HG03135 (cell line): ENCODE data around the gene BEGAIN.

ENCODE experiments used
- ATAC-seq: cut with Tn5 transposase; IDR thresholded peaks from one replicate; pipeline ENCODE4 v1.9.1; 2021; ENCODE audit warnings: mild to moderate bottlenecking, moderate library complexity; ENCODE audit not compliant: unreplicated experiment

The BEGAIN gene

DNA sequence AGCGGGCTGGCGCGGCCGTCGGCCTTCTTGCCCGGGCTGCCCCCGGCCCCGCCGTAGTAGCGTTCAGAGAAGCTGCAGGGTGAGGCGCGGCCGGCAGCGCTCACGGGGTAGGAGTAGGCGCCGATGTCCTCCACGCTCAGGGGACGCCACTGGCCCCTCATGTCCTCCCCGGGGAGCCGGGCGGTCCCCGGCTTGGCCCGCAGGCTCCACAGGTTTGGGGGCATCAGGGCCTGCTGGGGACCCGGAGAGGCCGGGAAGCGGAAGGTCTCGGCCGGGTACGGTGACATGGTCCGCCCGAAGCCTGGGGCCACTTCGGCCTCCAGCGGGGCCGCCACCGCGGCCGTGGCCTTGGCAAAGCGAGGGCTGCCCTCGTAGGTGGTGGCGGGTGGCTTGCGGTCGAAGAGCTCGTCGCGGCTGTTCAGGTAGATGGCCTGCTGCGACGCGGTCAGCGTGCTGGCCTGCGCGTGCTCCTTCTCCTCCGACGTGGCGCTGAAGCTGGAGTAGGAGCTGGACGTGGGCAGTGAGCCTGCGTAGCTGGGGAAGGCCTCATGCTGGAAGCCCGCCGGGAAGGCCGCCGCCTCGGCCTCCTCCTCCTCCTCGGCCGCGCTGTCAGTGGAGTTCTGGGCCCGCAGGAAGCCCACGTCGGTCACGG, 48.7 kb downstream of the BEGAIN start:
- ATAC-seq, result no peak

DNA sequence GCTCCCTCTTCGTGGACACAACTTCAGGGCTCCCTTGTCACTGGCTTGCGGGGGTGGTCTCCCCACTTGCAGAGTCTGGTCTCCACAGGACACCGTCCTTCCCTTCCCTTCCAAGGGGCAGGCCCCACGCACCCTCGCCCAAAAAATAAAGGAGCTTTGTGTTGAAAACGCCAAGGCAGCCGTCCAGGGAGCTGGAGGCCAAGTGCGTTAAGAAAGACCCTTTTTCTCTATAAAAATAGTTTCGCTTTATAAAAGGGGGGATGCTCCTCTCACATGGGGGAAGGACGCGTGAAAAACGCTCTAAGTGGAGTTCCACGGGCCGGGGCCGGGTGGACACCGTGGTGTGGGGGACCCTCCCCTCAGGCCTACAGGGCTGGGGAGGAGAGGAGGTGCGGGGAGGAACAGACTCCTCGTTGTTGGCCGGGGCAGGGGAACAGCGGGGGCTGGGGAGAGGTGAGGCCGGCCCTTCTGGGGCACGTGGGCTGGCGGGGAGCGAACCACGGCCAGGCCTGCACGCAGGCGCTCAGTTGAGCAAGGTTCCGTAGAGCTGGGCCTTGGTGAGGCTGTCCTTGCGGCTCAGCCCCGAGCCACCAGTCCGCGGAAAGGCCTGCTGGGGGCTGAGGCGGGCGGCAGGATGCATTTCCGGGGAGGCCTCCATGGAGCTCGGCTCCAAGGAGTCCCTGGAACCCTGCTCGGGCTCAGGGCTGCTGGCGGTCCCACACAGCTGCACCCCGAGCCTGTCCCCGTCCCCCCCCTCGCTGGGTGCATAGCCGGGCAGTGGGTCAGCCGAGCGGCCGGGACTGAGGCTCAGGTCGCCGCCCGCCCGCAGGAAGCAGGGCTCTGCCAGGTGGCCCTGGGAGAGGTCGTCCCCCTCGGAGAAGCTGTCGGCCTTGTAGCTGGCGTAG, 49.5 kb downstream of the BEGAIN start:
- no peak for ATAC-seq

DNA sequence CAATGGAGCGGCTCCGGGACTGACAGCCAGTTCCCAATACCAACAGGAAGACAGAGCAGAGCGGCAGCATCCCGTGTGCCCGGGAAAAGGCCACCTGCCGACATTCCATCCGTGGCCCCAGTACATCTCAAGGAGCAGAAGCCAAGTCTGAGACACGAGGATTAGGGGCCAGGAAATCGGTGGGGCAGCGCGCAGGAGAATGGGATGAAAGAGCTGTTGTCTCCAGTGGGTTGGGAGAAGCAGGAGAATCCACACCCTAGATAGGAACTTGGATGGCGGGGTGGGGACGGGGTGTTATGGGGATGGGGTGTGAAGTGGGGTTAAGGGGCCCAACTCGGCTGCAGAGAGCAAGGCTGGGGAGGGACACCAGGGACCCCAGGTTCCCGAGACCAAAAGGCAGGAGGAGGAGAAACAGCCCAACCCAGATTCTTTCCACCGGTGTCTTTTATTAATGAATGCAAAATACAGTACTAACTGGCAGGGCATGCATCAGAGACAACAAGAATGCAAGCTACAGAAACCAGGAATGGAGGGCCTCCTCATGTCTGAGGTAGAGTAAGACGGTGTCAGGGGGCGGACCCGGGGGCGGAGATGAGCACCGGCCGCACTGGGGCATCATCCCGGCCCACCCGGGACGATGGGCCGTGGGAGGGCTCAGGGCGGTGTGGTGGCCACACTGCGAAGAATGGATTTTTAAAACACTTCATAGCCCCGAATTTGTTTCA, 50.3 kb downstream of the BEGAIN start:
- no peak for ATAC-seq

DNA sequence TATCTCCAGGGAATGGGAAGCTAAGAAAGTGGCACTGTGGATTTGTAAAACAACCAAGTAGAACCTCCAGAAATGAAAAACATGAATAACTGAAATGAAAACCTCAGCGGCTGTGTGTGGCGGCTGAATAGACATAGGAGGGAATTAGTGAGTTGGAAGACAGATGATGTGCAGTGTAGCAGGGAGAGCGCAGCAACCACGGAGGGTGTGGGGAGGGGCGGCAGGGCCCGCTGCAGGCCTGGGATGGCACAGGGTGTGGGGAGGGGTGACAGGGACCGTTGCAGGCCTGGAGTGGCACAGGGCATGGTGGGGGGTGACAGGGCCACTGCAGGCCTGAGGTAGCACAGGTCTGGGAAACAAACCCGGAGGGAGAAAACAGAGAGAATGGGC, 51.1 kb downstream of the BEGAIN start:
- no peak for ATAC-seq

DNA sequence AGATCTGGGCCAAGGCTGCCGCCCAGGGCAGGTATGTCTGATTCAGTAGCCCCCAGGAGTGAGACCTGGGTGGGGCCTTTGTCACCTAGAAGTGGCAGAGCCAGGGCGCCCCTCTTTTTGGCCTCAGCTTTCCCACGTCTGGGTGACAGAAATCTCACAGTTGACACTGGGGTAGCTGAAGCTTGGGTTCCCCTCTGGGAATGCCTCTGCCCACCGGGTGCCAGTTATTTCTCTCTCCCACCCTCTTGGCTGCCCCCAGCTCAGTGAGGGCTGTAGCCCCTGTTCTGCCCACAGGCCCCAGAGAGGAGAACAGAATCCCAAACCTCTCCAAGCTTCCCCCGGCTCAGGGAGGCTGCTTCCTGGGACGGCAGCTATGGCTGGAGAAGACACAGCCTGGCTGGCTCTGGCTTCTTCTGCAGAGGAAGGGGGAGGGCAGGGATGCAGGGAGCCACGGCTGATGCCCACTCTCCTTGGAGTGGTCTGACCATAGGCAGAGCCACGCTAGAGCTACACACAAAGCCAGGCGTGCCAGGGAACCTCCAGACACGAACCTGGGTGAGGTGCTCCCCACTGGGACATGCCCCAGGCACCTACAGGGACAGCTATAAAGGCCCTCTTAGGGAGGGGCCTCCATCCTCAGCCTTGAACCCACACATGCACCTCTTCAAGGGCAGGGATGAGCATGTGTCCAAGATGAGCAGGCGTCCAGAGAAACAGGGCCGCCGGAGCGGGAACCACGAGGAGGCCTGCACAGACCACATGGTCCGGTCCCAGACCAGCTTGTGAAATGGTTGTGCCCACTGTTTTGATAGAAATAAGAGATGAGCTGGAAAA, 51.7 kb downstream of the BEGAIN start:
- no peak for ATAC-seq

DNA sequence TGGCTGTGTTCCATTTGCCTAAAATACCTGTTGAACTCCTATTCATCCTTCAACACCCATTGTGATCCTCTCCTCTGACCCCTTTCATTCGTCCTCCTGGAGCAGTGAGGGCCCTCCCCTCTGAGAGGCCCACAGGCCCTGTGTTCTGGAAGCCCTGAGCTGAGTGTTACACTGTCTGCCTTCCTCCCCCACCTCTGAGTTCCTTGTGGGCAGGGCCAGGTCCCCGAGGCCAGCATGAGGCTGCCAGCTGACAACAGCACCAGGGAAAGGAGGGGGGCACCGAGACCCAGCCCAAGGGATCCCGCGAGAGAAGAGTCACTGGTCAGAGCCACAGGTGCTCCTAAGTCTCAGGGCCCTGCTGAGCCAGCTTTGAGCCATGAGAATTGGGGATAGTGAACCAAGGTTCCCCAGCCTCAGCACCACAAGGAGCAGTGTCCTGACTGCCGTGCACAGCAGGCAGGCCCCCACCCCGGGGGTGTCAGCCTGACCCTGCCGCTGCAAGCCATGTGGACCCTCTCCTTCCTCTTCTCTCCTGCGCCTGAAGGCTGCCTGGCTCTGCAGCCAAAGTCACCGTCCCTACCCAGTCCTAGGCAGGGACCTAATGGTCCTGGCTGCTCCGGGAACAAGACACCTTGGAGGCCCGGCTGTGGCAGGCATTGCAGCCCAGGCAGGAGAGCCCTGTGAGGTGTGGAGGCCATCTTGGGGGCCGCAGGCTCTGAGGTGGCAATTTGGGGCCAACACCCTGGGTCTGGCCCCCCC, 52.5 kb downstream of the BEGAIN start:
- no peak for ATAC-seq

DNA sequence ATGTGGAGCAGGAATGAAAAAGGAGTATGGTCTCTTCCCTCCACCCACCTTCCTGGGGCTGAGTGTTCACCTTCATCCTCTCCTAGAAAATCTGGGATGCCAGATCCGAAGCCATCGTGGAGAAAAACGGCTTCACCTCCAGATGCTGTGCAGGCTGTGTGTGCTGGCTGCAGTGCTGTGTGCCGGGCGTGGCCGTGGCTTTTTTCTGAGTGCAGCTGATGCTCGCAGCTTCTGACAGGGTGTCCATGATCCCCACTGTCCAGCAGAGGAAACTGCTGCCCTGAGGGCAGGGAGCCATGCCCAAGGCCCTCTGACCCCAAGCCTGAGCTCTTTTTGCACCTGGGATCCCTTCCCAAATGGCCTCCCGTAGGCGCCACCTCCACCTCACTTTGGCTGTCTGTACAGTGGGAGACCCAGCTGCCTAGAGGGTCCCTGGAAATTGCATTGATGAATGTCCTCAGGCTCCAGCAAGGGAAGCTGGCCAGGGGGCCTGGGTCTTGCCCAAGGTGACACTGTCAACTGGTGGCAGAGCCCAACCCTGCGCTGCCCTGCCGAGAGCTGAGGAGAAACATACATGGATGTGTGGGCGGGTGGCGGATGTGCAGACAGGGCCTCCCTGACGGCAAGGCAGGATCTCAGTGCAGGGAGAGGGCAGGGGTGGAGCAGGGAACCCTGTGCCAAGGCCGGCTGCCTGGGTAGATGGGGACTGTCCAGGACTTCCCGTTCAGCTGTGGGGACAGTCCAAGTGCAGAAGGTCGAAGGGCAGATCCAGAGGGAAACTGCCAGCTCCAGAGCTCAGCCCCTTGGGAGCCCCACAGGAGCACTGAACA, 53.3 kb downstream of the BEGAIN start:
- ATAC-seq, result no peak

DNA sequence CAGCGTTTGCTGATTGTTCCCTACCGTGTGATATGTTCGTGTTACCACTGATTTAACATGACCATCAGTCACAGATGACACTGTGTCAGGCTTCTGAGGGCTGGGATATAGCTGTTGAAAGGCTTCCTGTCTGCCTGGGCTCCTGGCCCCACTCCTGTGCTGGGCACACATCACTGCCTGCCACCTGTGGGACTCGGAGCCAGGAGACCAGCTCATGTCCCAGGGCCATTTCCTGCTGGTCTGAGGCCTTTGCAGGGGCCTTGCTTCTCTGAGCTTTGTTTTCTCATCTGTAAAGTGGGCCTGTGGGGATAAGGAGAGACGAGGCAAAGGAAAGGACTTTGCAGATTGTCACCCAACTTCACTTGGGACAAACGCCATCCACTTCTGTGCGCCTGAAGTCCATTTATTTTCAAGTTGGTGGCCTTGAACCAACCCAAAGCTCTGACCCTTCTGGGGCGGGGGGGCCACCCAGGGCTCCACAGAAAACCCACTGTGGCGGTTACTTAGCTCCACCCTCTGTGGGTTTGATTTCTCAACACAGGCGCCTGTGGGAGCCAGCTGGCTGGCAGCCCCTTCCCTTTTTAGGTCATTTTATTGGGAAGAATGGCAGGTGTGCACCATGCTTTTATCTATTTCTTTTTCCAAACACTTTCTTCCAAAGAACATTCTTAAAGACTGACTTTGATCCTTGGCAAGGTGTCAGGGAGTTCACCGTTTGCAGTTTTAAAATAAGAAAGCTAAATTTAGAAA, 54.1 kb downstream of the BEGAIN start:
- ATAC-seq, result no peak

DNA sequence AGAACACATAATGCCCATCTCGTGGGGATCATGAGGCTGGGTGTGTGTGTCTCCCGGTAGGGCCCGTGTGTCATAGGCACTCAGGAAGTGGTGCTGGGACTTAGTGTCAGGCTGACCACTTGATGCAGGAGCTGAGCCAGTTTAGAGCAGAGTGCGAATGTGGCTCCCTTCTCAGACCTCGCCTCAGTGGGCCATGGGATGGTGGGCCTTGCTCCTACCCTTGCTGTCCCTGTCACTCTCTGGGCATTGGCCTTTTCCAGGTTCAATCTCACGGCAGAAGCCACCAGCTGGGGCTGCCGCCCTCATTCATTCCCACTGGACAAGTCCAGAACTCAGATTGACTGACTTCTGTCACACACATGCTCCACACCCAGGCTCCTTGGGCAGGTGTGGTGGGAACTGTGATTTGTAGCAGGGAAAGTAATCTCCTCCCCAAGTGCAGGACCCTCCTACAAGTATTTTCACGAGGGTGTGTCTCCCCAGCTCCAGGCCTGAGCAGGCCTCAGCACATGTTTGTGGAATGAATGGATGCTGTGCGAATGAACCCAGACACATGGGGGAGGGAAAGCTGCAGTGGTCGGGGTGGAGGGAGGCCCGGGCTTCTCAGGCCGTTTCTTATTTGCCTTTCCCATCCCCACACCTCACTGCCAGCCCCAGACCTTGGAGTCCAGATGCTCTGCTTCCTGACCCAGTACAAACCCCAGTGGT, 54.9 kb downstream of the BEGAIN start:
- ATAC-seq, result no peak

DNA sequence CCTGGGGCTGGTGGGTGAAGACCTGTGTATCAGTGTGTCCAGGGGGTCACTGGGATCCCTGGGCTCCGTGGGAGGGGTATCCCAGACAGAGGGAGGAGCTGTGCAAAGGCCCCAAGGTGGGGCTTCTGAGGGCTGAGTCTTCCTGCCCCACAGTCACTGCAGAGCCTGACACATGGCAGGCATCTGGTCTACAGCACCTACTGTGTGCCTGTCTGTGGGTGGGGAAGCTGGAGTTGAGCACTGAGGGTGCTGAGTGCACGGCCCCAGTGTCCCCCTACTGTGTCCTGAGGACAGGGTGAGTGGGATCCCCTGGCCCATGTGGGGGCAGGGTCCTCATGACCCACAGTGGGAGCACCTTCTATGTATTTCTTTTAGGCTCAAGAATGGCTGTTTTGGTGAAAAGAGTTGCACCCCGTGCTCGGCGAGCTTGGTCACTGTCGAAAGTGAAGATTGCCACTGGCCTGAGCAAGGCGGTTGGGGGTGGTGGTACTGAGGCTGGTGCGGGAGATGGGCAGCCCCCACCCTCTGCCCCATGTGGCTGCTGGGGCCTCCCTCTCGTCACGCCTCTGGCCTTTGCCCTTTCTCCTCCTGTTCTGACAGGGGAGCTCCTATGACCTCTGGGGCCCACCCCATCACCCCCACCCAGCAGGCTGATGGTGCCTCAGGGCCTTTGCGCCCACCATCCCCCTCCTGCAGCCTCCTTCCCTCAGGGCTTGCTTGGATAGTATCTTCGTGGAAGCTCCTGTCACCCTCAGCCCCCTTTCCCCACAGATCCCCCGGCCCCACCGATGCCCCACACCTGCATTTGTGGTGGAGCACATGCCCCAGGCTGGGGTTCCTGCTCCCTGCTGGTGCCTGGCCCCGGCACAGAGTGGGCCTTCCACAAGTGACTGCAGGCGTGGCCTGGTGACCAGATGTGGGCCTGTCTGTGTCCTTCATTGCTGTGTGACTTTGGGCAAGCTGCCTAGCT, 55.8 kb downstream of the BEGAIN start:
- ATAC-seq, result no peak

DNA sequence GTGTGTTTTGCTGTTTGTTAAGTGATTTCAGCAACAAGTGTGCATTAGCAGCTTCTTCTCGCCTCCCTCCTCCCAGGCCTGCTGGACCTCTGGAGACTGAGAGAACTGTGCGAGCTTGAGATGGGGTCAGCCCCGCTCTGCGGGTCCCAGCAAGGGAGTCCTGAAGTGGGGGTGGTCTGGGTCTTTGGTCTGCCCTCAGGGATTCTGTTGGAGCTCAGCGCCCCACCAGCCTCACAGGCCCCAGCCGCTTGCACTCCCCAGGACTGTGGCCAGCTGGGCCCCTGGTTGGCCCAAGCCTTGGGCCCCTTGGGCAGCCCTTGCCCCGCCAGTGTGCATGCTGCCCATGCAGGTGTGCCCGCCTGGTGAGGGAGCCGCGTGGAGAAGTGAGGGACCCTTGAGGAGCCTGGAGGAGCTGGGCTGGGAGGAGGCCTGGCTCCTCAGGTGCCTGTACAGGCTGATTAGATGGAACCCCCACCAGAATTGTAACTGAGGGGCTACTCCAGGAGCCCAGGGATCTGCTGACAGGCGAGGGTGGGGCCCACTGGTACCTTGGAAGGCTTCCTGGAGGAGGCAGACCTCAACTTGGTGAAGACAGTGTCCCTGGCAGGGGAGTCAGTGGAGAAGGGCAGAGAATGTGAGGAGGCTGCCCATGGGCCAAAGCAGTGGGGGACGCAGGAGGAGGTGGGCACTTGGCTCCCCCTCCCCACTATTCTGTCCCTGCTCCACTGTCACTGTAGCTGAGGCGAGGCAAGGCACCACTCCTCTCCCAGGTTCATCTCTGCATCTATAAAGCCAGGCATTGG, 56.7 kb downstream of the BEGAIN start:
- no peak for ATAC-seq

DNA sequence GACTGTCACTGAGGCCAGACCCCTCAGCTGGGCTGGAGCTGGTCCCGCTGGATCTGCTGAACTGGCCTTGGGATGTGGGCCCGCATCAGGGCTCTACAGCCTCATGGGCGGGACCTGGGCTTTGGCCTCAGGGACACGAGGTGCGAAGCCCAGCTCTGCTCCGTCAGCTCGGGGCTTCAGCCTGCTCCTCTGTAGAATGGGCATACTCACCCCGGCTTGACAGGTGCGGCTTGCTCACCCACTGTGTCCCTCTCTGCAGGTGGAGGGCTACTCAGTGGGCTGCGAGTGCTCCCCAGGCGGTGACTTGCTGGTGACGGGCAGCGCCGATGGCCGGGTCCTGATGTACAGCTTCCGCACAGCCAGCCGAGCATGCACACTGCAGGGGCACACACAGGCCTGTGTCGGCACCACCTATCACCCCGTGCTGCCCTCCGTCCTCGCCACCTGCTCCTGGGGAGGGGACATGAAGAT, 57.6 kb downstream of the BEGAIN start:
- ATAC-seq, result no peak

DNA sequence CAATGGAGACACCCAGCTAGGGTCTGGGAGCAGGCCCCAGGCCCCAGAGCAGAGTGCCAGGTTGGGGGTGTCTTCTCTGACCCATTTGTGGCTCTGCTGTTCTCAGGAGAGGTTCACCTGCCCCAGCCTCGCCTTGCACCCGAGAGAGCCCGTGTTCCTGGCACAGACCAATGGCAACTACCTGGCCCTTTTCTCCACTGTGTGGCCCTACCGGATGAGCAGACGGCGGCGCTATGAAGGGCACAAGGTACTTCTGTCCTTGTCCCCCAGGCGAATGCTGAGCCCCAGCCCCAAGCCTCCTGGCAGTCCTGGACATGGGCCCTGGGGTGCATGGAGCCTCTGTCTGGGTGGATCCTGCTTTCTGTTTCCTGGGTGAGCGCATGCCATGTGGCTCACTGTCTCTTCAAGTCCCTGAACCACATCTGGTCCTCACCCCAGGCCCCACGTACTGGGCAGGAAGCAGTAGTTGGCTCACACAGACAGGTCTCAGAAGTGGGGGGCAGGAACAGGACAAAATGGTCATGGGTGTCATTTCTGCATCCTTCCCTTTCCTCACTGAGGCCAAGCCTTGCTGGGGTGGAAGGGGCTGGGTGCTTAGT, 58.2 kb downstream of the BEGAIN start:
- no peak for ATAC-seq

DNA sequence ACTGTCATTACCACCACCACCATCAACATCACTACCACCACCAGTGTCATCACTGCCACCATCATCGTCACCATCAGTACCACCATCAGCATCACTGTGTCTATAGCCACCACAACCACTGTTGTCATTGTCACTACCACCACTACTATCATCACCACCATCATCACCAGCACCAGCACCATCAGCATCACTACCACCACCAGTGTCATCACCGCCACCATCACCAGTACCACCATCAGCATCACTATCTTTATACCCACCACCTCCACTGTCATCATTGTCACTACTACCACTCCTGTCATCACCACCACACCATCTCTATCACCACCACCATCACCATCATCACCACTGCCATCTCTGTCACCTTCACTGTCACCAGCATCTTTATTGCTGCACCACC, 60.6 kb downstream of the BEGAIN start:
- ATAC-seq, result no peak

DNA sequence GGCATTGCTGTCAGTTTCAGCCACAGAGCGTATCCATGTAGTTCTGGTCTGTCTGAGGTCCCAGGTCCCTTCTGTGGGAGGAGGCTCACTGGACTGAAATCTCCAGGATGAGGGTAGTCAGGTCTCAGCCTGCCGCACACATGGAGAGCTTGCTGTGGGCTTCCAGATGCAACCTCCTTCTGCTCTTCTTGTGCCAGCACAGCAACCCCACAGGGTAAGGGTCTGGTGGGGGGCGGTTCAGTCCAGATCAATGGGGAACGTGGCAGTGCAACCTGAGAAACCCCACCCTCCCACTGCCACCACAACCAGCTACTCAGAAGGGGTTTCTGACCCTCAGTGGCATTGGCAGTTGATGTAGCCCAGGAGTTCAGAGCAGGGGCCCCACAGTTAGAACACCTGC, 61.2 kb downstream of the BEGAIN start:
- no peak for ATAC-seq
